Stimulated activated naive CD8-positive, alpha-beta T cell treated with anti-CD3 and anti-CD28 coated beads, Interleukin-15, Interleukin-2, amounts not matched to agents 100 ng/mL and 50 ng/mL, for 24 hours (primary cell): ENCODE data around the gene NOXA1.
"Not testable (repeated sequence)": the region's sequence is repeated elsewhere in the genome, so short reads cannot be mapped to it uniquely, and the experiment has no call there.

ENCODE experiments used
- H3K27ac Mint-ChIP-seq: one replicate; pipeline ENCODE4 v1.8.0; 2021; ENCODE audit warnings: mild to moderate bottlenecking, mixed read lengths
- H3K27me3 Mint-ChIP-seq: one replicate; pipeline ENCODE4 v1.8.0; 2021; ENCODE audit warnings: mixed read lengths
- H3K36me3 Mint-ChIP-seq: one replicate; pipeline ENCODE4 v1.8.0; 2021; ENCODE audit warnings: low read depth, mixed read lengths
- H3K4me1 Mint-ChIP-seq: one replicate; pipeline ENCODE4 v1.8.0; 2021; ENCODE audit warnings: low read depth, mixed read lengths
- H3K4me3 Mint-ChIP-seq: one replicate; pipeline ENCODE4 v1.8.0; 2021; ENCODE audit warnings: mild to moderate bottlenecking, mixed read lengths
- H3K9me3 Mint-ChIP-seq: one replicate; pipeline ENCODE4 v1.8.0; 2021; ENCODE audit warnings: mixed read lengths

NOXA1 gene

DNA sequence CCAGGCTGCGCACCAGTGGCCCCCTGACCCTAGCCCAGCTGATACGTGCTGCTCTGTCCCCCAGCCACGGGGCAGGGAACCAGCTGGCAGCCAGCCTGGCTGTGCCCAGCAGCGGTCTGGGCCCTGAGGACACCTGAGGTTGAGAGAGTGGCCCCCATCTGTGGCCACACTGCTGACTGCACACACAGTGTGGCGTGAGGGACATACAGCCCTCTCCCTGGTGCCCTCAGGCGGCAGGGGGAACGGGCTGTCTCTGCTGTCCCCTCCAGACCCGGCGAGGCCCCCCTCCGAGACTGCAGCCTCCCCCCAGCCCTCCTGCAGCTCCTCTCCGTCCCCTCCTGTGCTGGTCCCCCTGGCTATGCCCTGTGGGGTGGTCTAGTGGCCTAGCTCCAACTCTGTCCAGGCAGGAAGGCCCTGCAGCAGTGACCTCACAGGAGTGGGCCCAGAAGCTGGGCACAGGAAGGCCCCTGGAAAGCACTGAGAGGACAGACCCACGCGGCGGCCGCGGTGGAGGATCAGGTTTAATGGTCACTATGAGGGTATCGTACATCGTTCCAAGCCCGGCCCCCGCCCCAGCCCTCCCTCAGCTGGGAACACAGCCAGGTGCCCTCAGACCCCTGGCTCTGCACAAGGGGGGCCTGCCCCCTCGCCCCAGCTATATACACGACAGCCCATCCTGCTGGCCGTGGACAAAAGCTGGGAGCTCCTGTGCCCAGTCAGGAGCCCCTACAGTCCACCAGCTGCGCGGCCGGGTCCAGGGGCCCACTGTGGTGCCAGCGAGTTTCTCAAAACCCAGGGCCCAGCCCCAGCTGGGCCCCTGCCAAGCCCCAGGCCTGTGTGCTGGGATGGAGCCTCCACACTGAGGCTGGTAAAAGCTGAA, 24.8 kb downstream of the NOXA1 start:
- H3K27me3 Mint-ChIP-seq: peaks cover 5% of the 10 kb centered on the region
- no peaks in the 10 kb centered on the region for H3K9me3 Mint-ChIP-seq
- H3K36me3 Mint-ChIP-seq: peaks cover 7% of the 10 kb centered on the region
- no peak overlapping the region for H3K4me3 Mint-ChIP-seq
- peaks cover 29% of the 10 kb centered on the region for H3K4me1 Mint-ChIP-seq
- H3K27ac Mint-ChIP-seq: no peak overlapping the region

DNA sequence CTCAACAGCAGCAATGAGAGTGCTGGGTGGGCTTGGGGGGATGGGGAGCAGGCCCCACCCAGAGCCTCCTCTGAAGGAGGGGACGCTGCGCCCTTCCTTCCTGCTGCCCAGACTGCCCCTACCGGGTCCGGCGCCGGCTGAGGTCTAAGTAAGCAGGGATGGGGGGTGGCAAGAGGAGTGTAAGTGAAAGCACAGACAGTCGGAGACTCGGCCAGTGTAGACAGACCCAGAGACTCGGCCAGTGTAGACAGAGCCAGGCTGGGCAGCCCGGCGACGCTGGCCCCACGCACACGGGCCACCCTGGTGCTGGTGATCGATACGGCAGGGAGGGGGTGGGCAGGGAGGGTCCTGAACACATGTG, 25.4 kb downstream of the NOXA1 start:
- Mint-ChIP-seq H3K36me3 (peaks cover 7% of the 10 kb centered on the region), H3K4me3 (no peak overlapping the region), H3K27ac (no peak overlapping the region), H3K9me3 (no peaks in the 10 kb centered on the region), H3K4me1 (peaks cover 33% of the 10 kb centered on the region), H3K27me3 (peaks cover 2% of the 10 kb centered on the region)

DNA sequence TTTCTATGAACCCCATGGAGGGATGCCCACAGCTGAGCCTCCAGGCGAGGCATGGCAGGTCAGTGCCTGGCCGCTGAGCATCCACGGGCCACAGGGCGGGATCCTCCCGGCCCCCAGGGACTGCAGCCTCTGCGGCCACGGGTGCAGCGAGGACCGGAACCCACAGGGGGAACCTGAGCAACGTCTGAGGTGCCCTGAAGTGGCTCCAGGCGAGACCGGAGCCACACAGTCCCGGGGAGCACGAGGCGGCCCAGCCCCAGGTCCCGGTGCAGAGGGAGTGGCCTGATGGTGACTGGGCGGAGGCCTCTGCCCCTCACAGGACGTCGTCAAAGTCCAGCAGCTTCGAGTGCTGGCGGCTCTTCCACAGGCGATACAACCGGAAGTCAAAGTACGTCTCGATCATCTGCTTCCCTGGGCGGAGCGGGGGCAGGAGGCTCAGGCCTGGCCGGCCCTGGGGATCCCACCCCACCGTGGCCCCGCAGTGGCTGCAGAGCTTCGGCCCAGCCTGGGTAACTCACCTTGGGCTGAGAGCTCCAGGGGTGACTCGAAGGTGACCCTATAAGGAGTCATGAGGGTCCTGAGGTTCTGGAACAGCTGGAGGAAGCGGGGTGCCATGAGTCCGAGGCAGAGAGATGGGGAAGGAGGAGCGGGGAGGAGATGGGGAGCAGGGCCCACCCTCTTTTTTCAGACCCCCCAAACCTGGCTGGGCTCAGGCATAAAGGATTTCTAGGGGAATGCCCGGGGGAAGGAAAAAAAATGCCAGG, 26.1 kb downstream of the NOXA1 start:
- H3K9me3 Mint-ChIP-seq: no peaks in the 10 kb centered on the region
- peaks cover 36% of the 10 kb centered on the region for H3K4me1 Mint-ChIP-seq
- no peak overlapping the region for H3K27ac Mint-ChIP-seq
- peaks cover 7% of the 10 kb centered on the region for H3K36me3 Mint-ChIP-seq
- no peaks in the 10 kb centered on the region for H3K27me3 Mint-ChIP-seq
- no peak overlapping the region for H3K4me3 Mint-ChIP-seq

DNA sequence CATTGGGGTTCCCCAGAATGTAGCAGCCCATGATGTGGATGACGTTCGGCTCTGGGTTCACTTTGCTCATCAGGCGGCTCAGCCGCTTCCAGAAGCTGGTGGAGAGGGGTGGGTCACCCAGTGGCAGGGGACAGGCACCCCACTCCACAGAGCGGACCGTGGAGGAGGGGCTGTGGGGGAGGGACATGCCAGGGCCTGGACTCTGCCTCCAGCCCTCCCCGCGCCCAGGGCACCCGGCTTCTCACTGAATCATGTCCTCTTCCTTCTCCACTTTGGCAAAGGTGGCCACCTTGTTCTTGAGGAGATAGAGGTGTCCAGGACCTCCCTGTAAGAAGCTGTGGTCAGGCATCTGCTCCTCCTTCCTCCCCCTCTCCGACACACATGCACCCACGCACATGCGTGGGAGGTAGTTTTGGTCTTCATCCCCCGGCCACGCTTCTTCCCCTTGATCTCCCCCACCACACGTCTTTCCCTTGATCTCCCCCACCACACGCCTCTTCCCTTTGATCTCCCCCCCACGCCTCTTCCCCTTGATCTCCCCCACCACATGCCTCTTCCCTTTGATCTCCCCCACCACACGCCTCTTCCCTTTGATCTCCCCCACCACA, 26.8 kb downstream of the NOXA1 start:
- peaks cover 36% of the 10 kb centered on the region for H3K4me1 Mint-ChIP-seq
- no peak overlapping the region for H3K27ac Mint-ChIP-seq
- no peak overlapping the region for H3K4me3 Mint-ChIP-seq
- H3K27me3 Mint-ChIP-seq: no peaks in the 10 kb centered on the region
- peaks cover 10% of the 10 kb centered on the region for H3K36me3 Mint-ChIP-seq
- H3K9me3 Mint-ChIP-seq: no peaks in the 10 kb centered on the region

DNA sequence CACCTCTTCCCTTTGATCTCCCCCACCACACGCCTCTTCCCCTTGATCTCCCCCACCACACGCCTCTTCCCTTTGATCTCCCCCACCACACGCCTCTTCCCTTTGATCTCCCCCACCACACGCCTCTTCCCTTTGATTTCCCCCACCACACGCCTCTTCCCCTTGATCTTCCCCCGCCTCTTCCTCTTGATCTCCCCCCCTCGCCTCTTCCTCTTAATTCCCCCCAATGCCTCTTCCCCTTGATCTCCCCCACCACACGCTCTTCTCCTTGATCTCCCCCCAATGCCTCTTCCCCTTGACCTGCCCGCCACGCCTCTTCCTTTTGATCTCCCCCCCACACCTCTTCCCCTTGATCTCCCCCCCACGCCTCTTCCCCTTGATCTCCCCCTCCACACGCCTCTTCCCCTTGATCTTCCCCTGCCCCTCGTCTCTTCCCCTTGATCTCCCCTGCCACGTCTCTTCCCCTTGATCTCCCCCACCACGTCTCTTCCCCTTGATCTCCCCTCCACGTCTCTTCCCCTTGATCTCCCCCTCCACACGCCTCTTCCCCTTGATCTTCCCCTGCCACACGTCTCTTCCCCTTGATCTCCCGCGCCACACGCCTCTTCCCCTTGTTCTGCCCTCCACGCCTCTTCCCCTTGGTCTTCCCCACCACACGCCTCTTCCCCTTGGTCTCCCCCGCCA, 27.5 kb downstream of the NOXA1 start:
- Mint-ChIP-seq H3K4me1 (peaks cover 31% of the 10 kb centered on the region), H3K36me3 (peaks cover 10% of the 10 kb centered on the region)
- not testable (repeated sequence) for H3K27ac Mint-ChIP-seq, H3K9me3 Mint-ChIP-seq, H3K27me3 Mint-ChIP-seq, H3K4me3 Mint-ChIP-seq

DNA sequence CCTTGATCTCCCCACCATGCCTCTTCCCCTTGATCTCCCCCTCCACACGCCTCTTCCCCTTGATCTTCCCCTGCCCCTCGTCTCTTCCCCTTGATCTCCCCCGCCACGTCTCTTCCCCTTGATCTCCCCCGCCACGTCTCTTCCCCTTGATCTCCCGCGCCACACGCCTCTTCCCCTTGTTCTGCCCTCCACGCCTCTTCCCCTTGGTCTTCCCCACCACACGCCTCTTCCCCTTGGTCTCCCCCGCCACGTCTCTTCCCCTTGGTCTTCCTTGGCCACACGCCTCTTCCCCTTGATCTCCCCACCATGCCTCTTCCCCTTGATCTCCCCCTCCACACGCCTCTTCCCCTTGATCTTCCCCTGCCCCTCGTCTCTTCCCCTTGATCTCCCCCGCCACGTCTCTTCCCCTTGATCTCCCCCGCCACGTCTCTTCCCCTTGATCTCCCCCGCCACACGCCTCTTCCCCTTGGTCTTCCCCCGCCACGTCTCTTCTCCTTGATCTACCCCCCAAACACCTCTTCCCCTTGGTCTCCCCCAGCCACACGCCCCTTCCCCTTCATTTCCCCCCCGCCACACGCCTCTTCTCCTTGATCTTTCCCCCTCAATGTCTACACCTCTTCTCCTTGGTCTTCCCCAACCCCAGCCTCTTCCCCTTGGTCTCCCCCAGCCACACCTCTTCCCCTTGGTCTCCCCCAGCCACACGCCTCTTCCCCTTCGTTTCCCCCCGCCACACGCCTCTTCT, 28.2 kb downstream of the NOXA1 start:
- Mint-ChIP-seq H3K36me3 (peaks cover 14% of the 10 kb centered on the region), H3K4me1 (peaks cover 35% of the 10 kb centered on the region)
- H3K27ac Mint-ChIP-seq, H3K27me3 Mint-ChIP-seq, H3K4me3 Mint-ChIP-seq, H3K9me3 Mint-ChIP-seq: not testable (repeated sequence)

DNA sequence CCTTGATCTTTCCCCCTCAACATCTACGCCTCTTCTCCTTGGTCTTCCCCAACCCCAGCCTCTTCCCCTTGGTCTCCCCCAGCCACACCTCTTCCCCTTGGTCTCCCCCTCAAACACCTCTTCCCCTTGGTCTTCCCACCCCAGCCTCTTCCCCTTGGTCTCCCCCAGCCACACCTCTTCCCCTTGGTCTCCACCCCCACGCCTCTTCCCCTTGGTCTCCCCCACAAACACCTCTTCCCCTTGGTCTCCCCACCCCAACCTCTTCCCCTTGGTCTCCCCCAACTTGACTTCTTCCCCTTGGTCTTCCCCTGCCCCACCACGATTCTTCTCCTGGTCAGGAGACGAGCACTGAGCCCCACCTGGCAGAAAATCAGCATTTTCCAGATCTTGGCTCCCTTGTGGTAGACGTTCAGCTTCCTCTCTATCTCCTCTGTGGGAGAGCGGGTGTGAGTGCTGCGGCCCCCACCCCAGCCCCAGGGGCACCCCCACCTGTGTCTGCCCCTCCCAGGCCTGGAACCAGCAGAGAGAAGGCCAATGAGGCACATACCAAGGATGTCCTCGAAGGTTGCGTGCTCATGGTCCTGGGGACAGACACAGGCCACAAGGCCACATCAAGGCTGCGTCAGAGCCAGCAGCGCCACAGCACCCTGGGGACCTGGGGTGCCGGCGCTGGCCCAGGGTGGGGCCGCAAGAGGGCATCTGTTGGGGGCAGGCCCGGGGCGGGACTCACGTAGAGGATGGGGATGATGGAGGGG, 29.0 kb downstream of the NOXA1 start:
- no peak overlapping the region for H3K4me3 Mint-ChIP-seq
- H3K27ac Mint-ChIP-seq: no peak overlapping the region
- peaks cover 18% of the 10 kb centered on the region for H3K36me3 Mint-ChIP-seq
- no peaks in the 10 kb centered on the region for H3K27me3 Mint-ChIP-seq
- no peaks in the 10 kb centered on the region for H3K9me3 Mint-ChIP-seq
- H3K4me1 Mint-ChIP-seq: peaks cover 41% of the 10 kb centered on the region

DNA sequence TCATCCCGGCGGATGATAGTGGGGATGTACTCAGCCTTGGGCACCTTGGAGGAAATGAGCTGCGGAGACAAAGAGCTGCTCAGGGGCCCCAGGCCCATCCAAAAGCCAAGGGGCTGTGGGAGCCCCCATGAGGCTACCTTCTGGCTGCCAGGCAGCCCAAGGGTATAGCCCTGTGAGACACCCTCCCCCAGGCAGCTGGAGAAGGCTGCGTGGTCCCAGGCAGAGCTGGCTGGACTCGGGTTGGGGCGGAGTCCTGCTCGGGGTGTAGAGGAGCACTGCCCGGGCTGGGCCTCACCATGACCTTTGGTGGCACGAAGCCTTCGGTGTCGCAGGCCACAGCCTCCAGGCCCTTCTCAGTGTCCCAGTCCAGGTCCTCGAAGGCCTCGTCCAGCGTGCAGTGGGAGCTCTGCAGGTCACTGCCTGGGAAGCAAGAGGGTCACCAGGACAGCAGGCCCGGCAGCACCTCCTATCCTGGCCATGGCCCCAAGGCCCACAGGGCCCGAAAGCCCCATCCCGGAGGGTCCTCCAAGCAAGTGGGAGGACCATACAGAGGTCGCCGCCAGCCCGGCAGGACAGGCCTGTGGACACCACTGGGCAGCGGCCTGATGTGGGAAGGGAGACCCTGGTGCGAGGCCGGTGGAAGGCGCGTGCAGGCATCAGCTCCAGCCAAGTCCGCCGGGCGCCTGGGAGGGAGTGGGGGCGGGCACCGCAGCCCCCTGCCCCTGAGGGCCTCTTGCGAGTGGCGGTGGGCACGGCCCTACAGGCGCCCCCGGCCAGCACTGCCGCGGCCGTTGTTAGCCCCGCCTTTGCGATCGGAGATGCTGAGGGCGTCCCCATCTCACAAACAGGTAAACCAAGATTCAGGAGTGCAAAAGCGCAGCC, 29.8 kb downstream of the NOXA1 start:
- Mint-ChIP-seq H3K27ac (no peak overlapping the region), H3K27me3 (no peaks in the 10 kb centered on the region), H3K9me3 (no peaks in the 10 kb centered on the region), H3K36me3 (peaks cover 18% of the 10 kb centered on the region), H3K4me3 (no peak overlapping the region), H3K4me1 (peaks cover 39% of the 10 kb centered on the region)

DNA sequence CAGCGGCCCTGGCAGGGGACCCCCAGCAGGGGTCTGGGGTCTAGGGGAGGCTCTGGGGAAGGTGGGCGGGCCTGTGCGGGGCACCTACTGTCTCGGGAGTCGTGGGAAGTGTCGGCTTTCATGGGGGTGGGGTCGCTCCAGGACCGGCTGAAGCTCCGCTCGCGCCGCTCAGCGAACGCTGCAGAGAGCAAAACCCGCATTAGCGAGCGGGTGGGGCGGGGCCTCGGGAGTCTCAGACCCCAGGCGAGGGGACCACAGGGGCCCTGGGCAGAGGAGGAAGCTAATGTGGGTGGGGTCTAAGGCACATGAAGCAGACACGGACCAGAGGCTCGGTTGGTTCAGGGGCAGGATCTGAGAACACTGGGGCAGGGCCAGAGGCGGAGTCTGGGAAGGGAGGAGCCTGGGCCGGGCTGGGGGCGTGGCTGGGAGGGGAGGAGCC, 30.5 kb downstream of the NOXA1 start:
- Mint-ChIP-seq H3K27me3 (no peaks in the 10 kb centered on the region), H3K36me3 (peaks cover 18% of the 10 kb centered on the region), H3K27ac (no peak overlapping the region), H3K4me1 (peaks cover 39% of the 10 kb centered on the region), H3K9me3 (no peaks in the 10 kb centered on the region), H3K4me3 (no peak overlapping the region)

DNA sequence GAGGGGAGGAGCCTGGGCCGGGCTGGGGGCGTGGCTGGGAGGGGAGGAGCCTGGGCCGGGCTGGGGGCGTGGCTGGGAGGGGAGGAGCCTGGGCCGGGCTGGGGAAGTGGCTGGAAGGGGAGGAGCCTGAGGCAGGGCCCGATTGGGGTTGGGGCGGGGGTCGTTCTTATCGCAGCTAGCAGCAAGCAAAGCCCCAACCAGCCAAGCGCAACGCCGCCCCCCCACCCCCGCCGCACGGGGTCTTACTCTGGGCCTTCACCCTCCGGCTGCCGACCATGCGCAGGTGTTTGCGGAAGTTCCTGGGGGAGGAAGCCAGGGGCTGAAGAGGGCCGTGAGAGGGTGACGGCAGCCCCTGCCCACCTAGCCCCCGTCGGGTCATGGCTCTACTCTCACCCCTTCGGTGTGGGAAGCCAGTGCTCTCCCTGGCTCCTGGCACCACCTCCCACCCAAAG, 31.0 kb downstream of the NOXA1 start:
- Mint-ChIP-seq H3K36me3 (peaks cover 18% of the 10 kb centered on the region), H3K27me3 (no peaks in the 10 kb centered on the region), H3K9me3 (no peaks in the 10 kb centered on the region), H3K27ac (no peak overlapping the region), H3K4me1 (peaks cover 39% of the 10 kb centered on the region), H3K4me3 (peak overlapping the region; percentile 32)

DNA sequence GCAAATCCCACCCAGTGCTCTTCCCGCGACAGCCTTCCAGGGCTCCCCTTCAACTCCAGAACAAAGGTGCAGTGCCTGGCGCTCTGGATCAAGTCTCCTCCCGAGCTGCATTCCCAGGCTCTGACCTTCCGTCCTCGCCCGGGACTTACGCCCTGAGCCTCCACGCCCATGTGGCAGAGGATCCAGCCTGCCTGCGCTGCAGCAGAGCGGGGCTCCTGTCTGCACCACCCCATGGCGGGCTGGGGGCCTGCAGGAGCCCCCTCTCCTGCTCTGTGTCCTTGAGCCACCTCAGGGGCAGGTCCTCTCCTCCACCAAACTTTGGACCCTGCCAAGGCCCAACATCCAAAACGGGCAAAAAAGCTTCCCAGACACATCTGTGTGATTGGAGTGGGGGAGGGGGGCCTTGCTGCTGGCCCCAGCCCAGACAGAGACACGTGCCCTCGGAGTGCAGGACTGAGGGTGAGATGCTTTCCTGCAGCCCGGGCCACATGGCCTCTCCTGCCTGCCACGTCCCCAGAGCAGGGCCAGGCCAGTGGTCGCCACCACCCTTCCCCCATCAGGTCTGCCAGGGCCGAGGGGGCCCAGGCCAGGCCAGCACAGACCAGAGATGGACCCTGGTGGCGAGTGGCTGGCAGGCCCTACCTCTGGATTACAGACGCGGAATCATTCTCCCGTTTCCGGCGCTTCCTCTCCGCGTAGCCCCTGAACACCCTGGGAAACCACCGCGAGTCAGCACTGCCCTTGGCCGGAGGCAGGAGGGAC, 31.6 kb downstream of the NOXA1 start:
- no peak overlapping the region for H3K27ac Mint-ChIP-seq
- peak overlapping the region; percentile 32 for H3K4me3 Mint-ChIP-seq
- no peaks in the 10 kb centered on the region for H3K9me3 Mint-ChIP-seq
- peaks cover 44% of the 10 kb centered on the region for H3K4me1 Mint-ChIP-seq
- peaks cover 14% of the 10 kb centered on the region for H3K36me3 Mint-ChIP-seq
- H3K27me3 Mint-ChIP-seq: no peaks in the 10 kb centered on the region

DNA sequence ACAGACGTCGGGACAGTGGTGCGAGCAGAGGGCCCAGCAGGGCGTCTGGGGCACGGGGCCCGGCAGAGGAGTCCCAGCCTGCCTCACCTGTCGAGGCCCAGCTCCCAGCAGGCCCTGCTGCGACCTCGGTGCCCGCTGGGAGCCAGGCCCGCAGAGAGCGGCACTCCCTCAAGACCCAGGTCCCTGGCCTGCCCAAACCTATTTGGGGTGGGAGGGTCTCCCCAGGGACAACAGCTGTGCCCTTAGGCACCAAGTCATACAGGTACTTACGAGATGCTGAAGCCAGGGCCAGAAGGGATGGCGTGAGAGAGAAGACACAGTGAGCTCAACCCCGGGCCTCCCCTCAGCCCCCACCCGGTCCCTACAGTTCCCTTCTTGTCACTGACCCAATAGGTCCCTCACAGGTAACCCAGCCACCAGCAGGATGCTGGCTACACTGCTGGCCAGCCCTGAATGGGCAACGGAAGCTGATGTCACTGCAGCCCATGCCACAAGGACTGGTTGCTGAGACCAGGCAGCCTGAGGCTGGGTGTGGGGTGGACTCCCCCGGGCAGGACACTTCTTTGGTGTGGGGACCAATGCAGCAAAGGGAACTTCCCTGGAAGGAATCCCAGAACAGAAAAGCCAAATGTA, 32.3 kb downstream of the NOXA1 start:
- Mint-ChIP-seq H3K4me3 (peak overlapping the region; percentile 37), H3K4me1 (peaks cover 44% of the 10 kb centered on the region), H3K36me3 (peaks cover 14% of the 10 kb centered on the region), H3K27ac (no peak overlapping the region), H3K9me3 (no peaks in the 10 kb centered on the region), H3K27me3 (no peaks in the 10 kb centered on the region)
